Vagina (tissue), 2 donors: Measurements from ENCODE around the gene SERGEF.

Source experiments
- POLR2A ChIP-seq, 2 donors: fragments of 450-650 bp; IDR thresholded peaks; one replicate each; pipeline ENCODE4 v1.6.1; 2017; ENCODE audit warnings: antibody characterized with exemption in 2 of 2, mild to moderate bottlenecking in 2 of 2, moderate library complexity in 2 of 2
- POLR2AphosphoS5 ChIP-seq, 2 donors: sonication (generic); formaldehyde crosslinking; IDR thresholded peaks; one replicate each; pipeline ENCODE4 v1.9.0; 2017; ENCODE audit warnings: antibody characterized with exemption in 2 of 2, mild to moderate bottlenecking in 2 of 2, low read depth in 1 of 2; ENCODE audit not compliant: insufficient read depth in 1 of 2
- TF ChIP-seq, protein P1 (sequence below), 3 experiments: fragments of 450-650 bp in 2 of 3; fragments of 200-600 bp in 1 of 3; sonication (generic) in 1 of 3; IDR thresholded peaks; one replicate each; pipeline ENCODE4 v1.5.1; 2017 to 2019; ENCODE audit warnings: antibody characterized with exemption in 3 of 3, mild to moderate bottlenecking in 2 of 3, moderate library complexity in 2 of 3

DNA sequence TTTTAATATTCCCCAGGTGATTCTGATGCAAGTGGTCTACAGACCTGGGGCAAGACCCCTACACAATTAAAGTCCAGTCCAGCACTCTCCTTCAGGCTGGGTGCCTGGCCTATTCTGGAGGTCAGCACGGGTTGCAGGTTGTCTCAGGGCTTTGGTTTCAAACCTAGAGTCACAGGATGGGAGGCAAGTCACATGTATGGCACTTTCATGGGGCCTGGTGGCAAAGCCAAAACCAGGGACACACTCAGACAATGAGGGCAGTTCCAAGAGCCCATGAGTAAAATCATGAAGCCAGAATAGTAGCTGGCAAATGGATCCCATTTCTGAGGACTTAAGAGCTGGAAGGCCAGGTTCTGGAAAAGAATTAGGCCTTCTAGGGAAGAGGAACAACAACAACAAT lies 181.6 kb downstream of the SERGEF start:
- TF ChIP-seq, protein P1, sequence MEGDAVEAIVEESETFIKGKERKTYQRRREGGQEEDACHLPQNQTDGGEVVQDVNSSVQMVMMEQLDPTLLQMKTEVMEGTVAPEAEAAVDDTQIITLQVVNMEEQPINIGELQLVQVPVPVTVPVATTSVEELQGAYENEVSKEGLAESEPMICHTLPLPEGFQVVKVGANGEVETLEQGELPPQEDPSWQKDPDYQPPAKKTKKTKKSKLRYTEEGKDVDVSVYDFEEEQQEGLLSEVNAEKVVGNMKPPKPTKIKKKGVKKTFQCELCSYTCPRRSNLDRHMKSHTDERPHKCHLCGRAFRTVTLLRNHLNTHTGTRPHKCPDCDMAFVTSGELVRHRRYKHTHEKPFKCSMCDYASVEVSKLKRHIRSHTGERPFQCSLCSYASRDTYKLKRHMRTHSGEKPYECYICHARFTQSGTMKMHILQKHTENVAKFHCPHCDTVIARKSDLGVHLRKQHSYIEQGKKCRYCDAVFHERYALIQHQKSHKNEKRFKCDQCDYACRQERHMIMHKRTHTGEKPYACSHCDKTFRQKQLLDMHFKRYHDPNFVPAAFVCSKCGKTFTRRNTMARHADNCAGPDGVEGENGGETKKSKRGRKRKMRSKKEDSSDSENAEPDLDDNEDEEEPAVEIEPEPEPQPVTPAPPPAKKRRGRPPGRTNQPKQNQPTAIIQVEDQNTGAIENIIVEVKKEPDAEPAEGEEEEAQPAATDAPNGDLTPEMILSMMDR (IDR thresholded peaks at IDR 0.05): no peak
- TF ChIP-seq POLR2AphosphoS5 (IDR thresholded peaks at IDR 0.05; ENCODE audit: insufficient read depth in 1 of 2, low read depth in 1 of 2): no peak
- no peak for TF ChIP-seq POLR2A (IDR thresholded peaks at IDR 0.05)
